ENCODE results near the gene DIPK2A.

Gene DIPK2A

DNA sequence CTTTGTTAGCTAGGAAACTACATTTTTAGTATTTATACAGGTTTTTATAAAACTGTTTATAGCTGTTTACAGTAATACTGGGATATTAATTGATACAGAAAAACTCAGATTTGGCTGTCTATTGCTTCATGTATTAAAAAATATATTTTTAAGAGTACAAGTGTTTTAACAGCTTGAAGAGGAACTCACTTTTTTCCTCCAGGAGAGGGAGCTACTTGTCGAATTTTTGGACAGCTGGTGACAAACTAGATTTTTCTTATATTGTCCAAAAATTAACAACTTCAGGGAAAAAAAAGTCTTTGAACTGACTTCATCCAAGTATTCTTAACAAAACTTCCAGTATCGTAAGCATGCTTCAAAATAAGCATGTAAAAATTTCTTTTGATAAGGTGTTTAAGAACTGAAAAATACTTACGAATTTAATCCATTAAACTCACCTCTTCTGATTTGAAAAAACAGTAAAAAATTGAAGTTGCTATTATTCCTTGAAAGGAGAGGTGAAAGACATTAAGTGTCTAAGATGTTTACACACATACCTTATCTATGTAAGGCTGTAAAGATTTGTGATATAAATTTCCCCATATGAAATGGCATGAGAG is 4.0 kb downstream of the DIPK2A start:
- DNase-seq: no peak

DNA sequence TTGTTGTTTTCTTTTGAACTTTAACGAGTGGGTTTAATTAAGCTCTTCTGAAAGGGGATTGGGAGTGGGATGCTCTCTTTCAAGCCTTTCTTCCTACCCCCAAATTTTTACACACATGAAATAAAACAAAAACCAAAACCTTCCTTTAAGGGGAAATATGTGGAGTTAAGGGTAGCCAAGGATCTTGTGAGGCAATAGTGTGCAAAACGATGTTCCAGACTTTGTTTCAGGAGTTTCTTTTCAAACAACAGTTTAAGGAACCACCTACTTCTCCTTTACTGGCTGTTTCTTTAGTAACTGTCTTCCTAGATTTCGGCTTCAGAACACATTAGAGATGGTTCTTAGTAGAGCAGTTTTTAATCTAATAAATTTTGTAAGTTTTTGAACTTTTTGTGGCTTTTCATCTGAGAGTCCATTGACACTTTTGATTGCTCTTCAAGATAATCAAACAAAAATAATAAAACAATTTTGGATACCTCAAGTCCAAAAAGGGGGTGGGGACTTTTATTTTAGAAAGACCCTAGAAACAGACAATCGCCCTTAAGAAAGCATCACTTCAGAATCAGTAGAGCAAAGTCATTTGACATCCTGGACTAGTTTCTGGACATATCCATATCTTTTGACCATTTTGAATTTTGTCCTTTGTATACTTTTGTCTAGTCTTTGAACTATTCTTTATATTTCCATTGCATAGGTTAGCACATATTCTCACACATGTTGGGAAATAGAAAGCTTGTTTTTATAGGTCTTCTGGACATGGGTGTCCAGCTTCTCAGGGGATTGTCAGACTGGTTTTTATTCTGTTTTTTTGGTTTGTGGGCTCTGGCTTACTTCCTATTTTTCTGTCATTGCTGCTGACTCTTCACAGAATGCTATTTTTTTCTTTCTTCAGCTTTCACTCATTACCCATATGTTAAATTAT is 6.0 kb downstream of the DIPK2A start:
- DNase-seq: no peak

DNA sequence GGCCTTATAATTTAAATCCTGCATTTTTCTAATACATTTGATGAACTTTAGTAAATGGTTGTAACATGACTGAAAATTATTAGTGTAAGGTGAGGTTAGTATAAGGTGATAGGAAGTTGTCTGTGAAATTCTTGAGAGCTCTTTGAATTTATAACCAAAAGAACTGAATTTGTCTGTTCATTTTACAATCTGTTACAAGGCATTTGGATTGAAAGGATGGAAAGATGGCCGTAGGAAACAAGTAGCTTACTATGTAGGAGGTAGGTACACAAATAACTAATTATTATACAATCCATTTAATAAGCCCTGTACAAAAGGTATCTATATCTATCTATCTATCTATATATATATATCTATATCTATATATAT is 6.6 kb downstream of the DIPK2A start:
- no peak for DNase-seq

DNA sequence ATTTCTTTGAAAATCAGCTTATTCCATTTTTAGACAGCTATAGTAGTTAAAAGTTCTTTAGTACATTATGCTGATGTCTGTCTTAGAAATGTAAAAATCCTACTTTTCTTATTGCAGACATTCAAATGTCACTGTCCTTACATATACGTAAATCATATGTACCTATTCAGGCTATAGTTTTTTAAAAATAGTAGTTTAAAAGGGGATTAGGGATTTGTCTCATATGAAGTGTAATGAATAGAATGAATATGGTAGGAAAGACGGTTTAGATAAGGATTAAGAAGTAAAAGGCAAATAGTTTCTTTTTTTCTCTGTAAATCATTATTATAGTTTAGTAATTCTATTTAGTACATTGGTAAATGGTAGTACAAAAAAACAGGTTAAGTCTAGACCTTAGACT is 7.4 kb downstream of the DIPK2A start:
- no peak for DNase-seq

DNA sequence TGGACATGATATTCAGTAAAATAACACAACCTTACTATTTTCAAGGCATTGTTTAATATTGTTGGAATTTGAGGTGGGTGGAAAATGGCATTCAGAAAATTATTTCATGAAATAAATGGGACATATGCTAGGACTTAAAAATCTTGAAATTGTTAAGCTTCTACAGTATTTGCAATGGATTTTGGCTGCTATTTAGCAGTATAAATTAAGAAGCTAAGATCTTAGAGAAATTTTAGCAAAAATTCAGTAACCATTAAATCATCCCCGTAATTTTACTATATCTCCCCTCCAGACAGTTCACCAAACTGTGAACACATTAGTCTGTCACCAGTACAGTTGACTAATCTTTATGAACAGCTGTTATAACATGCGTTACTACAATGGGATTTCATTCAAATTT is 8.2 kb downstream of the DIPK2A start:
- DNase-seq: no peak

DNA sequence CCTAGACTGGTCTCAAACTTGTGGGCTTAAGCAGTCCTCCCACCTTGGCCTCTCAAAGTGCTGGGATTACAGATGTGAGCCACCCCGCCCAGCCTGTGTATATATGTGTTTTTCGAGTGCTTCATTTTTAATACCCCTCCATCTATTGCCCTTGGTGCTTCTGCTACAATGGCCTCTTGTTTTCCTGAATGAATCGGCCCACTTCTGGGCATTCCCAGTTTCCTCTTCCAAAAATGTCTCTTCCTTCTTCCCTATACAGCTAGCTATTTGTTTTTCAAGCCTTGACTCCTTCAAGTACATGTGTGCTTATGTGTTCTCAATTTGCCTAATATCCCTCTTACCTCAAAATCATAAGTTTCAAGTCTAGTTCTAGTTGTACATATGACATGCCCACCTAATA is 16.7 kb downstream of the DIPK2A start:
- DNase-seq: no peak

DNA sequence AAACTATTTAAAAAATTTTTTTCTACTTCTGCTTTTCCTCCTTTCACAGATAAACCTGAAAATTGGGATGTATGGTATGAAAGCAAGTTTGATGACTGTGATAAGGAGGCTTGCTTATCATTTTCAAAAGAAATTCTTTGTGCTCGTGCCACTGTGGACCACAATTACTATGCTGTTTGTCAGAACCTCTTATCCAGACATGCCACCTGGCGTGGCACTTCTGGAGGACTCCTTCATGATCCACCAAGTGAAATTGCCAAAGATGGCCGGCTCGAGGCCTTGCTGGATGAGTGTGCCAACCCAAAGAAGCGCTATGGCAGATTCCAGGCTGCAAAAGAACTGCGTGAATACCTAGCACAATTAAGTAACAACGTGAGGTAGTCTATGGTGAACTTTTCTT is 17.8 kb downstream of the DIPK2A start:
- DNase-seq: no peak

DNA sequence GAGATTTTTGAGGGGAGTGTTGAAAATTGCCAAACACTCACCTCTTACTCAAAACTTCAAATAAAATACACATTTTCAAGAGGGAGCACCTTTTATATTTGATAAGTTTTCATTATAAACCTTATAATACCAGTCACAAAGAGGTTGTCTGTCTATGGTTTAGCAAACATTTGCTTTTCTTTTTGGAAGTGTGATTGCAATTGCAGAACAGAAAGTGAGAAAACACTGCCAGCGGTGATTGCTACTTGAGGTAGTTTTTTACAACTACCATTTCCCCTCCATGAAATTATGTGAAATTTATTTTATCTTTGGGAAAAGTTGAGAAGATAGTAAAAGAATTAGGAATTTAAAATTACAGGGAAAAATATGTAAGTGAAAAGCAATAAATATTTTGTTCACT is 20.1 kb downstream of the DIPK2A start:
- no peak for DNase-seq

DNA sequence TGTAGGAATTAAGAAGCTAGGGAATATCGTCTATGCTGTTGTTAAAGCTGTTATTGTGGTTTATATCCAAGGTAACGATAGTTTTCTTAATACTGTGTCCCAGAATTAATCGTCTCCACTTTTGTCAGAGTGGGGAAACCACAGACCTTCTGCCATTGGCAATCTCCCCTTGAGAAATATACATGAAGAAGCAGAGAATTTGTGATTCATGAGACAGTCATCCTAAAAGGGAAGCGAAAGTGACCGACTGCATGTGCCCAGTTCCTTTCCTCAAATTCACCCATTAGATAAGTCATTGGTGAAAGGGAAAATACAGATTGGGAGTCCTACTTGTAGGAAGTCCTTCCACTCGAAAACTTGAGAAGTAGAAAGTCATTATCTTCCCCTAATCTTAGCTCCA is 26.6 kb downstream of the DIPK2A start:
- DNase-seq: no peak

DNA sequence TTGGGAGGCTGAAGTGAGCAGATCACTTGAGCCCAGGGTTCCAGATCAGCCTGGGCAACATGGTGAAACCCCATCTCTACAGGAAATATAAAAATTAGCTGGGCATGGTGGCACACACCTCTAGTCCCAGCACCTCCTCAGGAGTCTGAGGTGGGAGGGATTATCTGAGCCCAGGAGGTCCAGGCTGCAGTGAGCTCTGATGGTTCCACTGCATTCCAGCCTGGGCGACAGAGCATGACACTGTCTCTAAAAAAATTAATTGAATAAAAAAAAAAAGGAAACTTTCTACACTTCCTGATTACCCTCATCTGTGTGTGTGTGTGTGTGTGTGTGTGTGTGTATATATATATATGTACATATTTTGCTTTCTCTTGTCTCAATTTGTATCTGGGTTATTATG is 31.4 kb downstream of the DIPK2A start:
- DNase-seq: no peak

DNA sequence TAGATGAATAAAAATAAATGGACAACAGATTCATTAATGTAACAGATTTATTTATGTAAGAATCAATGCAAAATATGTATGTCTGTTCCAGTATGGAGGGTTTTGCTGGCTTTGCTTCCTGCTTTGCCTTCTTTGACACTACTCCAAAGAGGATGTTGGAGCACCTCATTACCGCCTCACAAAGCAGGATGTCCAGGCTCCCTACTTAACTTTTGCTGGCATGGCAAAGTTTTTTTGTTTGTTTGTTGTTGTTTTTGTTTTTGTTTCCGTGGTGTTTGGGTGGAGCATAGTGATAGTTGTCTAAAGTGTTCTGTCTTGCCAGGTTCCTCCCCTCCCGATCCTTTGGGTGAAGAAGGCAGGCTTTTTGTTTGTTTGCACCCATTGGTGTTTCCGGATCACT is 38.7 kb downstream of the DIPK2A start:
- DNase-seq: no peak

DNA sequence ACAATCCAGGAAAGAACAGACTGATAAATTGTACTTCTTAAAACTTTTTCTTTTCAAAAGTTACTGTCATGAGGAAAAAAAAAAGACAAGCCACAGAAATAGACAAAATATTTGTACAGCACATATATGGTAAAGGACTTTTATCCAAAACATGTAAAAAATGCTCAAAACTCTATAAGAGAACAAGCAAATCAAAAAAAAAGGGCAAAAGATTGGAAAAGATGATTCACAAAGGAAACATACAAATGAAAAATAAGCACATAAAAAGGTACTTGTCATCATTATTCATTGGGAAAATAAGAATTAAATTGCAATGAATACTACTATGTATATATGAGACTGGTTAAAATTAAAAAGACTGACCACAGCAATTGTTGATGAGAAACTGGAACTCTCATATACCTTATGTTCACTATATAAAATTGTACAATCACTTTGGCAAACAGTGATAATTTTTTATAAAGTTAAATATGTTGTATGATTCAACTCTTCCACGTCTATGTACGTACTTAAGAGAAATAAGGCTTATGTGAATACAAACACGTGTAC is 39.7 kb downstream of the DIPK2A start:
- no peak for DNase-seq

DNA sequence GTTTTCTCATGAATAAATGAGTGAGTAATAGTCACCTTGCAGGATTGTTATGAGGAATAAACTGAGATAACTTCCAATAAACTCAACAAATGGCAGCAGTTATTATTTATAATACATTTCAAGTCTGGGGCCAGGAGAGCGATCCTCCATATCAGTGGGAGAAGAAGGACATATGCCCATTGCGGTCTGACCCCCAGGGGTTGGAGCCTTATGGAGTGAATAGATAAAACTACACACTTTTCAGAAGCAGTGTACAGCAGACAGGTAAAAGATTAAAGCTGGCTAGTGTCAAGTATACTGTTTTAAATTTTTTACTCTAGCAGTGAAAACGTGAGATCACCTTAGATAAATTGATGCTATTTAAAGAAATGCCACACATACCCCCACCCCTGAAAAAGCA is 43.5 kb downstream of the DIPK2A start:
- DNase-seq: no peak

DNA sequence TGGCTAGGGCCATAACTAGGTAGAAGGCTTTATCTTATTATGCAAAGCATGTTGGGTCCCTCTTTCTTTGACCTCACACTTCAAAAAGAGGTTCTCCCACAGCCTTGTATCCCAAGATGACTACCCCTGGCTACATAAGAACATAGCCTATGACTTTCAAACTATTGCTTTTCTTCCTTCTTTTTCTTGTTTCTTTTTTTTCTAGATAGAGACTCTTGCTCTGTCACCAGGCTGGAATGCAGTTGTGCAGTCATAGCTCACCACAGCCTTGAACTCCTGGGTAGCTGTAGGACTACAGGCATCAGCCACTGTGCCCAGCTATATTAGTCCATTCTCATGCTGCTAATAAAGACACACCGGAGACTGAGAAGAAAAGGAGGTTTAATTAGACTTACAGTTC is 47.2 kb downstream of the DIPK2A start:
- no peak for DNase-seq
